AG09309 (cell line): Measurements from ENCODE around the gene GABRB1.
A peak's percentile ranks its signal among the peaks of the same experiment; 100 is the strongest.
"Not testable (repeated sequence)": the region's sequence is repeated elsewhere in the genome, so short reads cannot be mapped to it uniquely, and the experiment has no call there.

Experiments
- DNase-seq: peaks from one replicate; pipeline ENCODE4 v3.0.0-alpha.2; 2010; ENCODE audit warnings: low read depth
- H3K4me3 ChIP-seq: 2 replicates; pipeline ENCODE4 v1.5.1; 2011; ENCODE audit warnings: mild to moderate bottlenecking, low read depth, low read length, moderate library complexity; ENCODE audit not compliant: control insufficient read depth
- TF ChIP-seq, protein P1 (sequence below): IDR thresholded peaks from 2 replicates; pipeline ENCODE4 v1.5.1; 2011; ENCODE audit warnings: mild to moderate bottlenecking, low read depth, low read length, inconsistent platforms; ENCODE audit not compliant: insufficient read depth, control insufficient read depth; ENCODE audit errors: missing control alignments

GABRB1 gene

DNA sequence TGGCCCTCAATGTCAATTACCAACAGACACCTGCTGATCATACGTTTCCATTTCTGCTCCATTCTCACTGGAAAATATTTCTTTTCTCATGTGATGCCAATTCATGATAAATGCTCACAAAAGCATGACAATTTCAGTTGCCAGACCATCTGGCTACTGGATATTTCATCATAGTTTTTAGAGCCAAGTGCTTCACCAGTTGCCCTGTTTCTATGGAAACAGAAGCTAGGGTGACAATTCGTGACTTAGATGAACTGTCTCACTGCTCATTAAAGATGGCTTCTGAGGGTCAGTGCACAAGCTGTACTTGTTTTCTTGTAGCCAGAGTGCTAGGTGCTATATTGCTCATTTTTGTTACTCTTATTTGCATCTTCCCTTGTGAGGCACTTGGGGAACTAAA, 247.3 kb downstream of the GABRB1 start:
- TF ChIP-seq, protein P1, sequence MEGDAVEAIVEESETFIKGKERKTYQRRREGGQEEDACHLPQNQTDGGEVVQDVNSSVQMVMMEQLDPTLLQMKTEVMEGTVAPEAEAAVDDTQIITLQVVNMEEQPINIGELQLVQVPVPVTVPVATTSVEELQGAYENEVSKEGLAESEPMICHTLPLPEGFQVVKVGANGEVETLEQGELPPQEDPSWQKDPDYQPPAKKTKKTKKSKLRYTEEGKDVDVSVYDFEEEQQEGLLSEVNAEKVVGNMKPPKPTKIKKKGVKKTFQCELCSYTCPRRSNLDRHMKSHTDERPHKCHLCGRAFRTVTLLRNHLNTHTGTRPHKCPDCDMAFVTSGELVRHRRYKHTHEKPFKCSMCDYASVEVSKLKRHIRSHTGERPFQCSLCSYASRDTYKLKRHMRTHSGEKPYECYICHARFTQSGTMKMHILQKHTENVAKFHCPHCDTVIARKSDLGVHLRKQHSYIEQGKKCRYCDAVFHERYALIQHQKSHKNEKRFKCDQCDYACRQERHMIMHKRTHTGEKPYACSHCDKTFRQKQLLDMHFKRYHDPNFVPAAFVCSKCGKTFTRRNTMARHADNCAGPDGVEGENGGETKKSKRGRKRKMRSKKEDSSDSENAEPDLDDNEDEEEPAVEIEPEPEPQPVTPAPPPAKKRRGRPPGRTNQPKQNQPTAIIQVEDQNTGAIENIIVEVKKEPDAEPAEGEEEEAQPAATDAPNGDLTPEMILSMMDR, result no peak
- H3K4me3 ChIP-seq, result no peak overlapping the region
- DNase-seq, result no peak

DNA sequence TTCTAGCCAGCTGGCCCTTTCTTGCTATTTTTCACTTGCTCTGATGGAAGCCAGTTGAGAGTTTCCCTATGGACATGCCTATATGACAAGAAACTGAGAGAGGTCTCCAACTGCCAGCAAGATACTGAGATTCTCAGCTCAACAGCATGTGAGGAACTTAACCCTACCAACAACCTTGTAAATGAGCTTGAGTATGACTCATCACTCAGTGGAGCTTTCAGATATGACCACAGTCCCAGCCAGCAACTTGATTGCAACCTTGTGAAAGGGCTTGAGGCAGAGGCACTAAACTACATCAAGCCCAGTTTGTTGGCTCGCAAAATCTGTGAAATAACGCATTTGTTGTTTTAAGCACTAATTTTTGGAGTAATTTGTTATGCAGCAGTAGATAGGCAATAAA, 256.4 kb downstream of the GABRB1 start:
- TF ChIP-seq, protein P1, result no peak
- no peak overlapping the region for H3K4me3 ChIP-seq
- DNase-seq, result peak; percentile 42

DNA sequence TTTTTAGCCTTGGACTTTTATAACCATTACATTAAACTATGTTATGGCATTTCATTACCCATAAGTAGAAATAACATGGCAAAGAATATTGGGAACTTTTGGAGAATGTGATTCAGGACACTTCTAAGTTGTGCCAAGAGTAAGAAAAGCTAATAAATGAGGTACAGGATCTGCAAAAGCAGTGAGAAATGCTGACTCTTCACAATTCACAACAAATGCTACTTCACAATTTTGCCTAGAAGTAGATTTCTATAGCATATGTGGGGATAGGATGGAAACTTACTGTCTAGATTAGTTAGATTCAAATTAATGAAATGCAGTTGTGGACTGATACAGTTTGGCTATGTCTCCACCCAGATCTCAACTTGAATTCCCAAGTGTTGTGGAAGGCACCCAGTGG, 258.4 kb downstream of the GABRB1 start:
- DNase-seq, result no peak
- TF ChIP-seq, protein P1, result no peak
- no peak overlapping the region for H3K4me3 ChIP-seq

GRCh38 chr4:47290873-47291272, 259.5 kb downstream of the GABRB1 start:
- H3K4me3 ChIP-seq, DNase-seq: not testable (repeated sequence)

- H3K4me3 ChIP-seq, result no peak overlapping the region
- TF ChIP-seq, protein P1, result no peak
- DNase-seq, result no peak
Observed at GRCh38 chr4:47309165-47309564, 277.8 kb downstream of the GABRB1 start.

DNA sequence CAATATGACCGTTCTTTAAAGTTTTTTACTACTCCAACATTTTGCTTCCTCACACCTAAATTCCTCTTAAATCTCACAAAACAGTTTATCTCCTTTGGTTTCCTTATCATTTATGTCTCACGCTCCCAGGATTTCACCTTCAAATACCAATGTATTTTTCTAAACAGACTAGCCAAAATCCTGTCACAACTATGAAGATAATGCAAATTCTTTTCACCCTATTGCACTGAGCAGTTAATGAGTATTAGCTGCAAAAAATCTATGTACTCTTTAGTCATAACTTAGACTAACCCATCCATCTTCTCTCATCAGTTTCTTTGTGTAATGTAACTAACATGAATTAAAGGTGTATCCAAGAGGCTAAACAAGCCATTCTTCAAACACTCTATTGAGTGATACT, 280.8 kb downstream of the GABRB1 start:
- no peak for DNase-seq
- TF ChIP-seq, protein P1, result no peak

GRCh38 chr4:47313384-47313783, 282.0 kb downstream of the GABRB1 start:
- H3K4me3 ChIP-seq, result no peak overlapping the region
- DNase-seq, result no peak
- TF ChIP-seq, protein P1, result no peak

More for the DNA sequence above, 280.8 kb downstream of the GABRB1 start:
- H3K4me3 ChIP-seq, result no peak overlapping the region
